Esophagus mucosa (tissue), 1 donor: ENCODE results near the gene CRYBG1. TPM values are rescaled to one million over a fixed set of nuclear protein-coding genes. Genes with fewer than 3 reads are reported as not detected.

ENCODE experiments used
- ATAC-seq: fragments of 200-7000 bp; cut with Tn5 transposase; one replicate; pipeline ENCODE4 v1.9.1; 2020
- total RNA-seq: library from RNA; stranded (reverse); gene quantifications from one replicate; pipeline ENCODE4 v1.2.4, GENCODE V29; 2023
- donor health status: DM: yes; HTN: yes; CAD: no.

The CRYBG1 gene, protein sequence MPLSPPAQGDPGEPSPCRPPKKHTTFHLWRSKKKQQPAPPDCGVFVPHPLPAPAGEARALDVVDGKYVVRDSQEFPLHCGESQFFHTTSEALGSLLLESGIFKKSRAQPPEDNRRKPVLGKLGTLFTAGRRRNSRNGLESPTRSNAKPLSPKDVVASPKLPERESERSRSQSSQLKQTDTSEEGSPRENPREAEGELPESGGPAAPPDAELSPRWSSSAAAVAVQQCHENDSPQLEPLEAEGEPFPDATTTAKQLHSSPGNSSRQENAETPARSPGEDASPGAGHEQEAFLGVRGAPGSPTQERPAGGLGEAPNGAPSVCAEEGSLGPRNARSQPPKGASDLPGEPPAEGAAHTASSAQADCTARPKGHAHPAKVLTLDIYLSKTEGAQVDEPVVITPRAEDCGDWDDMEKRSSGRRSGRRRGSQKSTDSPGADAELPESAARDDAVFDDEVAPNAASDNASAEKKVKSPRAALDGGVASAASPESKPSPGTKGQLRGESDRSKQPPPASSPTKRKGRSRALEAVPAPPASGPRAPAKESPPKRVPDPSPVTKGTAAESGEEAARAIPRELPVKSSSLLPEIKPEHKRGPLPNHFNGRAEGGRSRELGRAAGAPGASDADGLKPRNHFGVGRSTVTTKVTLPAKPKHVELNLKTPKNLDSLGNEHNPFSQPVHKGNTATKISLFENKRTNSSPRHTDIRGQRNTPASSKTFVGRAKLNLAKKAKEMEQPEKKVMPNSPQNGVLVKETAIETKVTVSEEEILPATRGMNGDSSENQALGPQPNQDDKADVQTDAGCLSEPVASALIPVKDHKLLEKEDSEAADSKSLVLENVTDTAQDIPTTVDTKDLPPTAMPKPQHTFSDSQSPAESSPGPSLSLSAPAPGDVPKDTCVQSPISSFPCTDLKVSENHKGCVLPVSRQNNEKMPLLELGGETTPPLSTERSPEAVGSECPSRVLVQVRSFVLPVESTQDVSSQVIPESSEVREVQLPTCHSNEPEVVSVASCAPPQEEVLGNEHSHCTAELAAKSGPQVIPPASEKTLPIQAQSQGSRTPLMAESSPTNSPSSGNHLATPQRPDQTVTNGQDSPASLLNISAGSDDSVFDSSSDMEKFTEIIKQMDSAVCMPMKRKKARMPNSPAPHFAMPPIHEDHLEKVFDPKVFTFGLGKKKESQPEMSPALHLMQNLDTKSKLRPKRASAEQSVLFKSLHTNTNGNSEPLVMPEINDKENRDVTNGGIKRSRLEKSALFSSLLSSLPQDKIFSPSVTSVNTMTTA (N-terminal part only)
- 124 TPM for total RNA-seq

GRCh38 chr6:106360410-106360988 lies at the start of gene CRYBG1:
Gene CRYBG1, plus strand, starts transcription at chr6:106360717. Its CDS starts 192 bp downstream, at chr6:106360909.
- peak; percentile 97 for ATAC-seq

- no peak for ATAC-seq
These were observed 44.6 kb upstream of the CRYBG1 start for GRCh38 chr6:106315765-106316374.

DNA sequence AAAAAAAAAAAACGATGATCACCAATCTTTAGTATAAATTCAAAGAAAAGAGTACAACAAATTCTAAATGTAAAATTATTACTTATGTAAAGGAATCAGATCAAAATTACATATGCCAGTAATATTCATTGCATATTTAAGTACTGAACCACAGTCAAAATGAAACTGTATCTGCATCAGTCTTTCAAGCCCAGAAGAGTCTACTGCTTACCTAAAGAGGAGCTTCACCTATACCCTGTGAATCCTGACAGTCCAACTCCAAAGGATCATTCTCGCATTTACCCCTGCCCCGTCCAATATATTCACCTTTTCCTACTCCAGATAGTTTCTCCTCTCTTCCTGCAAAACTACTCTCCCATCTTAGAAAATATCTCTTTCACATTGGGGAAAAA lies 44.1 kb upstream of the CRYBG1 start:
- ATAC-seq = no peak

DNA sequence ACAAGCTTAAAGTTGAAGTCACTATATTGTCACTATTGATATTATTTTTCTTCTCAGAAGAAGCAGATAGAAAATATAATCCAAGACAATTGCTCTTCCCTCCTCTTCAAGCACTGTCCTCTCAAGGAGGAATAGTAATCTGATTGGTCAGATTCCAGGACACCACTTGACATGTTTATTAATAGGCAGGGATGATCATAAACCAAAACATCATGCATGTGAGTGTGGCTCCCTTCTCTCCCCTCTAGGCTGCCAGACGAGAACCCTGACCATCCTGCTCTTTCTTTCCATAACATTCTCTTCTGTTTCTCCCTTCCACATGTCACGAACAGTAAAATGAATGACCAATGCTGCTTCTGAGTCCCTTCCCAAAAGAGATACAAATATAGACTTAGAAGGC lies 42.5 kb upstream of the CRYBG1 start:
- ATAC-seq = no peak

GRCh38 chr6:106318851-106319250 lies 41.7 kb upstream of the CRYBG1 start:
- ATAC-seq = no peak

GRCh38 chr6:106321940-106322339 lies 38.6 kb upstream of the CRYBG1 start:
- ATAC-seq = no peak

GRCh38 chr6:106324726-106325335 lies 35.7 kb upstream of the CRYBG1 start:
- ATAC-seq = no peak

DNA sequence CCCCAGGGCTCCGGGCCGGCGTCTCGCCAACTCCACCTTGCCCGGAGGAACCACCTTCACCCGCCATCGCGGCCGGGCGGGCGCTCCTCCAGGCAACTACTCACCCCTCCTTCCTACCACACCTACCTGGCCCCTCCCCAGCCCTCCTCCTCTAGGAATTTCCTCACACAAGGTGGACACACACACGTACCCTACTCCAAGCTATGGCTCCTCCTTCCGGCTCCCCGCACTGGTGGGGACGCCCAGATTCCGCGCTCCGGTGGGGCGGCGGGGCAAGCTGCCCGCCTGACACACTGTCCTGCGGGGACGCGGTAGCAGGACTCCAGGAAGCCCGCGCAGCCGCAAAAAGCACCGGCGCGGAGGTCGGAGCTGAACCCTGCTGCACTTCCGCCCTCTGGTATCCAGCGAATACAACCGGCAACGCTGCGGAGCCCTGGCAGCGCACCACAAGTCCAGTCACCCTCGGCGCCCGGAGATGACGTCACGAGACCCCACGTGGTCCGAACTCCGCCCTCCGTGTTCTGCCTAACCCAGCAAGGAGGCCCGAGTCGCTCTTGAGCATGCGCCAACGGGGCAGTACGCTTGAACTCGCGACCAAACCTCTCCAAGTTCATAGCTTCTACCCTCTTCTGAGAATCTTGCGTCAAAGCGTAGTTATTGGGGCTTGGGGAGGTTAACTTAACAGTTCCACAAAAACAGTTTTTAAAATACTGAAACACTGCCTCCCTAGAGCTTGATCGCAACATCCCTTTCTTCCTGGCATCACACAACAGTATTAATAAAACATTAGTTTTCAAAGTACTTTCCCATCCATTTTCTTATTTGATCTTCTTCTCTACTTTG lies 35.0 kb upstream of the CRYBG1 start, which contains the start of gene ATG5:
ATG5 (minus strand) TSS at position 425 of the 843 bp plus-strand sequence. CDS start 9,552 bp downstream, outside the sequence.
- peak; percentile 97 for ATAC-seq

DNA sequence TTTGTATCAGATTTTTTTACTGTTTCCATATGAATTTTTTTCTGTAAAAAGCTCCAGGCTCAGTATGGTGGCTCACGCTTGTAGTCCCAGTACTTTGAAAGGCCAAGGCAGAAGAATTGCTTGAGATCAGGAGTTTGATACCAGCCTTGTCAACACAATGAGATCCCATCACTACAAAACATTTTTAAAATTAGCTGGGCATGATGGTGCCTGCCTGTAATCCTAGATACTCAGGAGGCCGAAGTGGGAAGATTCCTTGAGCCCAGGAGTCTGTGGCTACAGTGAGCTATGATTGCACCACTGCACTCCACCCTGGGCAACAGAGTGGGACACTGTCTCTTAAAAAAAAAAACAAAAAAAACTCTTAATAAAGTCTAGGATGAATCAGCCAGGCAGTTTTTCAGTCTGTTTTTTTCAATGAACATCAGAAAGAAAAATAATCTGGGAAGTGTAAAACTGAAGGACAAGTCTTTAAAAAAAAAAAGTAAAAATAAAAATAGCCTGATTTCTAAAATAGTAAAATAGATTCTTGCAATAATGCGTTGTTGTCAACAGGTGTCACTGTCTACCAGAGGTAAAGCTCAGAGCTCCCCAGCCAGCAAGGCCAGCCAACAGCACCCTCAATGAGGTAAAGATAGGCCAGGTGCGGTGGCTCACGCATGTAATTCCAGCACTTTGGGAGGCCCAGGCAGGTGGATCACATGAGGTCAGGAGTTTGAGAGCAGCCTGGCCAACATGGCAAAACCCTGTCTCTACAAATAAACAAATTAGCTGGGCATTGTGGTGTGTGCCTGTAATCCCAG lies 25.7 kb upstream of the CRYBG1 start:
- ATAC-seq = peak; percentile 74

- ATAC-seq = peak; percentile 93
These were observed 21.0 kb upstream of the CRYBG1 start for GRCh38 chr6:106339334-106340029.

DNA sequence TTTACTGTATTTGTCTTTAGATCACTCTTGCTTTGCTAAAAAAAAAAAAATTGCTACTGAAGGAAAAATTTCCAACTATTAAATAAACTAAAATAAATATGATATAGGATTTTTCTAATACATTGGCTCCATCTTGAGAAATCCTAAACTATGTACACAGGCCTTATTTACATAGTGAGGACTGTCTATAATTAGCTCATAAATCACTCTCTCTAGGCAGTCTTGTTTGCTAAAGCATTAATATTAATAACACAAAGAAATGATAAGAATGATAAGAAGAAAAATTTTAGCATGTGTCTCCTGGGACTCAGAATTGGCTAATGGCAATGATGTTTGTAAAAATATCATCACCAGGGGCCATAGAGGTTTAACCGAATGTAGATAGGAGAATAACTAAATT lies 13.3 kb upstream of the CRYBG1 start:
- ATAC-seq = no peak

GRCh38 chr6:106356378-106356777 lies 4.1 kb upstream of the CRYBG1 start:
- peak; percentile 20 for ATAC-seq

DNA sequence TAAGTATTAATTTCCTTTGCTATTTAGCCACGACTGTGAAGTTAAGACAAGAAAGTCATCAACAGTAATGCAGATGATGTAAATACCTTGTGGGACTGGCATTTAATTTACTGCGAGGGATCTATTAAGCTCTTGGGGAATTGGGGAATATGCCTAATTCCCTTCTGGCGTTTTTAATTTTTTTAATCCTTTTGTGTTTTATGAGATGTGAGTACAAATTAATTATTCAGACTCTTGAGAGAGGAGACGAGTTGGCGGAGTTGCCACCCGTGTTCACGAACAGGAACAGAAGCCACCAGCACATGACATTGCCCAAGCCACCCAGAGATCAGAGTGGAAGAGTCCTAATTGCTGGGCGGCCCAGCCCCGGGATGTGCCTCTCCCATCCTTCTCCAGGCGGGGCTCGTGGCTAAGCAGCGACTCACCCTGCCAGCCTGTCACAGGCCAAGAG lies 533 bp upstream of the CRYBG1 start:
- ATAC-seq = no peak

DNA sequence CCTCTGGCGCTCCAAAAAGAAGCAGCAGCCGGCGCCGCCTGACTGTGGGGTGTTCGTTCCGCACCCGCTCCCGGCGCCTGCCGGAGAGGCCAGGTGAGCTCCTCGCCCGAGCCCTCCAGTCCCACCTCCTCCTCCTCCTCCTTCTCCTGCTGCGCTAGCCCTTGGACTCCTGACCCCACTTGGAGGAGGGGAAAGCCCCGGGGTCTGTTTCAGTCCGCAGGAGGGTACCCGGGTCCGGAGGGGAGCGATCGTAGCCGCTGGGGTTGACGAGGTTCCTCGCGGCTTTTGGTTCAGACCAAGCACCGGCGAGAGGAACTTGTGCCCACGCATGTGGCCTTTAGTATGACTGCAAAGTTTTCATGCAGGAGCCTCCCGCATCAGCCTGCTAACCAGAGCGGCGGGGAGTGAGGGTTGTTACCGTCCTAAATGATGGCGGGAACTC lies 493 bp downstream of the CRYBG1 start:
- ATAC-seq = peak; percentile 1

DNA sequence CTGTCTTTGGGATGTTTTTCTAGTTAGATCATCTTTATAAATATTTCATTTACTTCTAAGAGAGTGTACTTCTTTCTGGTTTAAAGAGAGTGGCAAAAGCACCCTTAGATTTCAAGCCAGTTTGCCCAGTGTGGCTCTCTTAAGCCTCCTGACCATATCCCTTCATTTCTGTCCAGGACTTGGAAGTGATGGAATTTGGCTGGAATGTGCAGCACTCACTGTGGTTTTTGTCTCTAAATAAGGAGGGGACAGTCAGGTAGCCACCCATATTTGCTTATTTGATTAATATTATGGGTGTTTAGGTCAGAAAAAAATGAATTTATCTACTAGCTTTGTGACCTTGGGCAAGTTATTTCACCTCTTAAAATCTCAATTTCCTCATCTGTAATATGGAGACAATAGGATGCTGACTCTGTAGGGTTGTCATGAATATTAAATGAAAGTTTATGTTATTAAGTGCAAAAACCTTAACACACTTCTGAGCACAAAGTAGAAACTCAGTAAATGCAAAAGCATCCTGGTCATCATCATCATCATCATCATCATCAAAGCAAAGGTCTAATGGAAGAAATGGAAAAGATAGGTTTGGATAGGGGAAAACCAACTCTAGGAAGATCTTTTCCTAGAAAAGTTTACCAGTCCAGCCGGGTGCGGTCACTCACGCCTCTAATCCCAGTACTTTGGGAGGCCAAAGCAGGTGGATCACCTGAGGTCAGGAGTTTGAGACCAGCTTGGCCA lies 3.1 kb downstream of the CRYBG1 start:
- ATAC-seq = no peak

DNA sequence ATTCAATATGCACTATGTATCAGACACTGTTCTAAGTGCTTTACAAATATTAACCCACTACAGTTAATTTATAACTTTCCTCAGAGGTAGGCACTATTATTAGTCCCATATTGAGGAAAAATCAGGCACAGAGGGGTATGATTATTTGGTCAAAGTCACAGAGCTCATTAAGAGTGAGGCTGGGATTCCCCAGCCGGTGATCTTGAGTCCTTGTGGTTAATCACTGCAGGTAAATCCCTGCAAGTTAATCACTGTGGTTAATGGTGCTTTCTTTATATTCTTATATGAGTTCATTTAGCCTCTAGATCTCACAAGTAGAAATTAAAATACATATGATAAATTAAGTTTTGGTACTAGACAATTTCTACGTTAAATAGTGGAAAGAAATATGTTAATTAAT lies 9.2 kb downstream of the CRYBG1 start:
- no peak for ATAC-seq

GRCh38 chr6:106370639-106371038 lies 10.1 kb downstream of the CRYBG1 start:
- ATAC-seq = peak; percentile 76
